Fibroblast of lung (primary cell): Measurements from ENCODE around the gene SLC34A1. TPM values are rescaled to one million over a fixed set of nuclear protein-coding genes. Genes with fewer than 3 reads are reported as not detected.

Experiments
- DNase-seq, 2 donors: peaks; one replicate each; pipeline versions ENCODE4 v3.0.0 to v3.0.0-alpha.2; 2010; ENCODE audit warnings: low read depth in 2 of 2
- H2AFZ ChIP-seq: 2 replicates; pipeline ENCODE4 v1.5.1; 2012; ENCODE audit warnings: low read length, control low read depth, inconsistent platforms
- H3K27ac ChIP-seq: 2 replicates; pipeline ENCODE4 v1.5.1; 2011; ENCODE audit warnings: low read length, control low read depth; ENCODE audit not compliant: insufficient read depth
- H3K27me3 ChIP-seq: 2 replicates; pipeline ENCODE4 v1.5.1; 2011; ENCODE audit warnings: mild to moderate bottlenecking, low read length; ENCODE audit not compliant: control insufficient read depth, insufficient read depth
- H3K36me3 ChIP-seq: 2 replicates; pipeline ENCODE4 v1.5.1; 2011; ENCODE audit warnings: low read length; ENCODE audit not compliant: control insufficient read depth, insufficient read depth
- H3K4me1 ChIP-seq: 2 replicates; pipeline ENCODE4 v1.5.1; 2011; ENCODE audit warnings: low read length; ENCODE audit not compliant: control insufficient read depth, insufficient read depth; ENCODE audit errors: extremely low read depth
- H3K4me2 ChIP-seq: 2 replicates; pipeline ENCODE4 v1.5.1; 2011; ENCODE audit warnings: low read length, control low read depth; ENCODE audit not compliant: insufficient read depth; ENCODE audit errors: extremely low read depth
- H3K4me3 ChIP-seq, 4 experiments: fragments of 200-600 bp in 1 of 4; sonication (generic) in 1 of 4; replicated peaks in 1 of 4; 2 replicates each; pipeline ENCODE4 v1.5.1; 2011 to 2016; ENCODE audit warnings: low read length in 4 of 4, low read depth in 3 of 4, mild to moderate bottlenecking in 3 of 4, control low read depth in 2 of 4, inconsistent platforms in 1 of 4, mixed read lengths in 1 of 4; ENCODE audit not compliant: insufficient read depth in 1 of 4; ENCODE audit errors: control extremely low read depth in 1 of 4
- H3K79me2 ChIP-seq: 2 replicates; pipeline ENCODE4 v1.5.1; 2012; ENCODE audit warnings: mild to moderate bottlenecking, low read length, inconsistent platforms; ENCODE audit not compliant: control insufficient read depth, insufficient read depth
- H3K9ac ChIP-seq: 2 replicates; pipeline ENCODE4 v1.5.1; 2011; ENCODE audit warnings: mild to moderate bottlenecking, low read length, control low read depth; ENCODE audit not compliant: insufficient read depth
- H3K9me3 ChIP-seq: 2 replicates; pipeline ENCODE4 v1.5.1; 2012; ENCODE audit warnings: low read depth, low read length; ENCODE audit not compliant: control insufficient read depth, insufficient read depth
- H4K20me1 ChIP-seq: 2 replicates; pipeline ENCODE4 v1.5.1; 2011; ENCODE audit warnings: low read length; ENCODE audit not compliant: control insufficient read depth, insufficient read depth; ENCODE audit errors: extremely low read depth
- EZH2 ChIP-seq: IDR thresholded peaks from 2 replicates; pipeline ENCODE4 v1.5.1; 2012; ENCODE audit warnings: low read length, control low read depth, mild to moderate bottlenecking; ENCODE audit errors: missing control alignments
- polyA plus RNA-seq, 2 donors: library from polyadenylated mRNA; depleted of rRNA in 1 of 2; stranded (reverse) in 1 of 2; unstranded in 1 of 2; fragments of >200 nt; gene quantifications; 2 replicates each; pipeline ENCODE4 v1.2.1, GENCODE V29; 2011 to 2012; ENCODE audit warnings: missing spikeins in 1 of 2
- total RNA-seq: library from RNA; depleted of rRNA; stranded (reverse); fragments of >200 nt; gene quantifications from 2 replicates; pipeline ENCODE4 v1.2.1, GENCODE V29; 2014
- TF ChIP-seq, protein P1 (sequence below), 2 donors: IDR thresholded peaks in 1 of 2; conservative IDR thresholded peaks in 1 of 2; 1 replicate in 1 of 2; 2 replicates in 1 of 2; pipeline ENCODE4 v1.5.1; 2011 to 2012; ENCODE audit warnings: low read length in 2 of 2, control low read depth in 1 of 2, inconsistent platforms in 1 of 2, low read depth in 1 of 2, mild to moderate bottlenecking in 1 of 2

The SLC34A1 gene
- total and polyA plus RNA-seq, 2 donors (not counting 1 experiment from before 2014, with no cell fraction given), result not detected

DNA sequence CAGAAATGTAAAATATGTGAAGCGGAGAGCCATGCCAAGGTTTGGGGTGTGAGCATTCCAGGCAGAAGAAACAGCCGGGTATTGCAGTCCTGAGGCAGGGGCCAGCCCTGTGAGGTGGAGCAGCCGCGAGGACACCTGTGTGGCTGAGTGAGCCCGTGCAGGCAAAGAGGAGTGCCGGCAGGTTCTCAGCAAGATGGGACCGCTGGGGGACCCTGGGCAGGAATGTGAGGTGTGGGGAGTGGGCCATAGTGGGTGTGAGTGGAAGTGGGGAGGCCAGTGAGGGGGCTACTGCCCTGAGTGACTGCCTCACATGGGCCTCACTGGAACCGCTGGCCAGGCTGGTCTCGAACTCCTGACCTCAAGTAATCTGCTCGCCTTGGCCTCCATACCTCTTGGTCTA, 54.2 kb downstream of the SLC34A1 start:
- no peaks in the 10 kb centered on the region for H3K9me3 ChIP-seq
- no peaks in the 10 kb centered on the region for H4K20me1 ChIP-seq
- H3K79me2 ChIP-seq, result no peaks in the 10 kb centered on the region
- no peaks in the 10 kb centered on the region for H3K27me3 ChIP-seq
- H3K4me3 ChIP-seq, result no peak overlapping the region
- no peak overlapping the region for H3K27ac ChIP-seq
- H3K4me1 ChIP-seq, result no peaks in the 10 kb centered on the region
- no peak for TF ChIP-seq EZH2
- TF ChIP-seq, protein P1, sequence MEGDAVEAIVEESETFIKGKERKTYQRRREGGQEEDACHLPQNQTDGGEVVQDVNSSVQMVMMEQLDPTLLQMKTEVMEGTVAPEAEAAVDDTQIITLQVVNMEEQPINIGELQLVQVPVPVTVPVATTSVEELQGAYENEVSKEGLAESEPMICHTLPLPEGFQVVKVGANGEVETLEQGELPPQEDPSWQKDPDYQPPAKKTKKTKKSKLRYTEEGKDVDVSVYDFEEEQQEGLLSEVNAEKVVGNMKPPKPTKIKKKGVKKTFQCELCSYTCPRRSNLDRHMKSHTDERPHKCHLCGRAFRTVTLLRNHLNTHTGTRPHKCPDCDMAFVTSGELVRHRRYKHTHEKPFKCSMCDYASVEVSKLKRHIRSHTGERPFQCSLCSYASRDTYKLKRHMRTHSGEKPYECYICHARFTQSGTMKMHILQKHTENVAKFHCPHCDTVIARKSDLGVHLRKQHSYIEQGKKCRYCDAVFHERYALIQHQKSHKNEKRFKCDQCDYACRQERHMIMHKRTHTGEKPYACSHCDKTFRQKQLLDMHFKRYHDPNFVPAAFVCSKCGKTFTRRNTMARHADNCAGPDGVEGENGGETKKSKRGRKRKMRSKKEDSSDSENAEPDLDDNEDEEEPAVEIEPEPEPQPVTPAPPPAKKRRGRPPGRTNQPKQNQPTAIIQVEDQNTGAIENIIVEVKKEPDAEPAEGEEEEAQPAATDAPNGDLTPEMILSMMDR (conservative IDR thresholded peaks at IDR 0.05 in 1 of 2, IDR thresholded peaks at IDR 0.05 in 1 of 2; ENCODE audit: low read depth in 1 of 2, low read length in 2 of 2), result no peak
- no peak overlapping the region for H3K9ac ChIP-seq
- peaks cover 14% of the 10 kb centered on the region for H3K36me3 ChIP-seq
- no peak overlapping the region for H2AFZ ChIP-seq
- no peak overlapping the region for H3K4me2 ChIP-seq
- DNase-seq, result no peak

DNA sequence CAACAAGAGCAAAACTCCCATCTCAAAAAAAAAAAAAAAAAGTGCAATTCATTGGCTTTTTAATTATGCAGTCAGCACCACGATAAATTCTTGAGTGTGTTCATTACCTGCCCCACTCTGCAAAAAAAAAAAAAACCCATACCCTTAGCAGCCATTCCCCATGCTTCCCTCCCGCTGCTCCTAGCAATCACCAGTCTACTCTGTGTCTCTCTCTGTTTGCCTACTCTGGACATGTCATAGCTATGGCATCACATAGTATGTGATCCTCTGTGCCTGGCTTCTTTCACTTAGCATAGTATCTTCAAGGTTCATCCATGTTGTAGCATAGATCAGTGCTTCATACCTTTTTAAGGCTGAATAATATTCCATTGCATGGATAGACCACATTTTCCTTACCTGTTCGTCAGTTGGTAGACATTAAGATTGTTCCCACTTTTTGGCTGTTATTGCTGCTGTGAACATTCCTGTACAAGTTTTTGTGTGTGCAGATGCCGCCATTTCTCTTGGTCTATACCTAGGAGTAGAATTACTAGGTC, 55.4 kb downstream of the SLC34A1 start:
- H3K36me3 ChIP-seq, result peaks cover 8% of the 10 kb centered on the region
- no peak overlapping the region for H3K9ac ChIP-seq
- no peaks in the 10 kb centered on the region for H3K4me1 ChIP-seq
- no peaks in the 10 kb centered on the region for H3K79me2 ChIP-seq
- no peak overlapping the region for H2AFZ ChIP-seq
- no peaks in the 10 kb centered on the region for H3K9me3 ChIP-seq
- no peaks in the 10 kb centered on the region for H3K27me3 ChIP-seq
- H3K4me3 ChIP-seq, result no peak overlapping the region
- H3K27ac ChIP-seq, result no peak overlapping the region
- TF ChIP-seq EZH2, result no peak
- TF ChIP-seq, protein P1 (conservative IDR thresholded peaks at IDR 0.05 in 1 of 2, IDR thresholded peaks at IDR 0.05 in 1 of 2; ENCODE audit: low read depth in 1 of 2, low read length in 2 of 2), result no peak
- H4K20me1 ChIP-seq, result no peaks in the 10 kb centered on the region
- no peak overlapping the region for H3K4me2 ChIP-seq
- DNase-seq, result no peak

DNA sequence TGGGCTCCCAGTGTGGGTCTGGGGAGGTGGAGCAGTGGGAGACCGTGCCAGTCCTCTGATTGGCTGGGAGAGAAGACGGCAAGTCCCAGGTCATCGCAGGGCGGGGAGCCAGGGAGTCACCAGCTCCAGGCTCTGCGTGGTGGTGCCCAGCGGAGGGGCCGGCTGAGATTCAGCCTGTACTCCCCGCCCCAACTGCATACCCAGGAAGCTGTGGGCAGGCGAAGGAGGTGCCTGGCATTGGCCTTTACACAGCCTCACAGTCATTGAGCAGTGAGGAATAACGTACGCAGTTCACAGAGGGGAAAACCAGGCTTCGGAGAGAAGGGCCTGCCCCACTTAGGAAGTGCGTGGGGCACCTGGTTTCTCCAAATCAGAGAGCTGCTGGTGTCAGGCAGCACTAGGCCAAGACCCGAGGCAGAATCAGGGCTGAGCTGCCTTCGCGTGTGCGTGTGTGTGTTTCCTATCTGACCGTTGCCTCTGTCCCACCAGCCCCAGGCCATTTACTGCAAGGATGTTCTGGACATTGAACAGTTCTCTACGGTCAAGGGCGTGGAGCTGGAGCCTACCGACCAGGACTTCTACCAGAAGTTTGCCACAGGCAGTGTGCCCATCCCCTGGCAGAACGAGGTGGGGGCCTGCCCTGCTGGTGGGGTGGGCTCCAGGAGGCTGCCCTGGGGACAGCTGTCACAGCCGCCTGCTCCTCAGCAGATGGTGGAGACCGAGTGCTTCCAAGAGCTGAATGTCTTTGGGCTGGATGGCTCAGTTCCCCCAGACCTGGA, 56.2 kb downstream of the SLC34A1 start:
- Histone ChIP-seq H3K27me3 (no peaks in the 10 kb centered on the region), H3K9me3 (no peaks in the 10 kb centered on the region), H3K4me2 (no peak overlapping the region), H3K79me2 (no peaks in the 10 kb centered on the region), H2AFZ (no peak overlapping the region), H4K20me1 (no peaks in the 10 kb centered on the region), H3K9ac (no peak overlapping the region), H3K36me3 (peaks cover 7% of the 10 kb centered on the region), H3K27ac (no peak overlapping the region), H3K4me1 (no peaks in the 10 kb centered on the region), H3K4me3 (no peak overlapping the region)
- TF ChIP-seq EZH2, result no peak
- TF ChIP-seq, protein P1 (conservative IDR thresholded peaks at IDR 0.05 in 1 of 2, IDR thresholded peaks at IDR 0.05 in 1 of 2; ENCODE audit: low read depth in 1 of 2, low read length in 2 of 2), result no peak
- no peak for DNase-seq
